GM21619 (cell line): ENCODE measurements around the gene FRMD5.

Source experiments
- ATAC-seq: cut with Tn5 transposase; IDR thresholded peaks from one replicate; pipeline ENCODE4 v1.9.1; 2021; ENCODE audit not compliant: unreplicated experiment

The FRMD5 gene

GRCh38 chr15:44097552-44097951 is 97.5 kb downstream of the FRMD5 start:
- ATAC-seq, result no peak

DNA sequence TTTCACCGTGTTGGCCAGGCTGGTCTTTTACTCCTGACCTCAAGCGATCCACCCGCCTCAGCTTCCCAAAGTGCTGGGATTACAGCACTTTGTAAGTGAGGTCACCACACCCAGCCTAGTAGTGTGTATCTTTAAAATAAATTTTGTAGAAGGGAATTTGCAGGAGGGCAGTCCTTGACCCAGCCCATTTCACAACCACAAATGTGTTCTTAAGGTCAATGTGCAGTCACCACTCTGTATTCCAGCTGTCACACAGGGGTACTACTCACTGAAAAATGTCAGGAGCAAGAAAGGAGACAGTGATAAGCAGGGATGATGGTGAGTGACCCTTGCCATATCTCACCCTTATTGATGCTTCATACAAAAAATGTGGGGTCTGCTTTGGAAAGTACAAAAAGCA is 98.5 kb downstream of the FRMD5 start:
- ATAC-seq, result no peak

- no peak for ATAC-seq
Measured at GRCh38 chr15:44094781-44095180, 100.3 kb downstream of the FRMD5 start.

GRCh38 chr15:44093836-44094235 is 101.2 kb downstream of the FRMD5 start:
- no peak for ATAC-seq

GRCh38 chr15:44092221-44092620 is 102.8 kb downstream of the FRMD5 start:
- no peak for ATAC-seq

- ATAC-seq, result no peak
Measured at GRCh38 chr15:44087578-44088465, 107.2 kb downstream of the FRMD5 start.

DNA sequence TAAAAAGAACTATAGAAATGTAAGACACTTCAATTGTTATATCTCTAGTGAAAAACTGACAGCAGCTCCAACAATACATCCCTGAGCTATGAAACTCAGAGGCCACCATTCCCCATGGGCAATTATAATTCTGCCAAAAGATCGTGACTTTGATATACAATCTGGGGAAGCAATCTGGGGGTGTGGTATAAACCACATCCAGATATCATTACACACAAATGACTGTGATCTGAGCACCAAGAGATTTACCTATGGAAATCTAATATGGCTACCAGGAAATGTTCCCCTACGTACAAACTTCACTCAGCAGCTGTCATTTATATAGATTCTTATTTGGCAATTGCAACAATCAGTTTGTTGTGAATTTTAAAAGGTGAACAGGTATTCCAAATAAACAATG is 110.3 kb downstream of the FRMD5 start:
- ATAC-seq, result no peak

DNA sequence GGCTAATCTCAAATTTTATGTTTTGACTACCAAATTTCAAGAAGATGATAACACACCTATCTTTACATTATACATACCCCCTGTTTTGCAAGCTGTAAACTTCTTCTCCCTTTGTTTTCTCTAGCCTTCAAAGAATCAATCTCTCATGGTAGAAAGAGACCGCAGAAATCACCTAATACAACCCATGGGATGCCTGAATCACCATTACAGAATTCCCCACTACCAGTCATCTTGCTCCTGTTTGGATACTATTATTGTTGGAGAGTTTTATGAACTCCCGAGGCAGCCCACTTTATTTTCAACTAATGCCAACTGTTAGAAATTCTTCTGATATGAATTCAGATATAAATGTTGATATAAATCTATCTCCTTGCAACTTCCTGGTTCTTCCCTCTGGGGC is 110.9 kb downstream of the FRMD5 start:
- no peak for ATAC-seq

- no peak for ATAC-seq
Measured at GRCh38 chr15:44082558-44083157, 112.4 kb downstream of the FRMD5 start.

DNA sequence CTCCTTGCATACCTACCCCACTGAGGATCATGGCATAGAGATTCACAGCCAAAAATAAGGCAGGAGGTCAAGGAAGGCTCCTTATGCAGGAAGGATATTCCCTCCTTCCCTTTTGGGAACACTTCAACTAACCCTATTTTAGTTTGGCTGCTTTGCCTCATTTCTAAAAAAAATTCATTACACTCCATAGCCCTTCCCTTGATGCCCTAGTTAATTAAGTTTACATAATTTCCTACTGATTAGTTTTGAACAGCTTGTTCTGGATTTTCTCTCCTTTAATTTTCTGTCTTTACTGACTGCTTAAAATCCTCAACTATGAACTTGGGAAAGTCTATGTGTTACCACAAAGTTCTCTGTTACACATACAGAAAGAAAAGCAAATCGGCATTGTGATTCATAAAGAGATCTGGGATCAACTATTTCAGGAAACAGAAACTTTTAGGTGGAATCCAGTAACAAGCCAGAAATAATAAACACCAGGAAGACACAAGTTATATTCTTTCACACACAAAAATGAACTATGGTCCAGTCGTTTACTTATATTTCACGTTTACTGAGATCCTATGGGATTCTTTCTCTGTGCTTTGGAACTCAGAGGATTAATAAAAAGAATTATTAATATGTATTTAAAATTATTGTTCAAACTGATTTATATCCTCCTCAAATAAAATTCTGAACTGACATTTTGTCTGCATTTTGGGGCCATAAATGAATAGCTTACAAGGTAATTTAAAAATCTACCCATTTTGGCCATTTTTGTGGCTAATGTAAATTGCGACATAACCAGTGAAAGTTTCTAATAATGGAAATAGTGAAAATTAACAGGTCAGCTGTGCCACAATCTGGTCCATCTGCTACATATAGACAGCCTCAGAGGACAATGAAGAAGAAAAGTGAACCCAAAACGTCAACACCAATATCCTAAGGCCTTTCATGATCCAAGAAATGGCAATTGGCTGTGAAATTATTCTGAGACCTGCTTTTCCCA is 113.8 kb downstream of the FRMD5 start:
- ATAC-seq, result no peak

DNA sequence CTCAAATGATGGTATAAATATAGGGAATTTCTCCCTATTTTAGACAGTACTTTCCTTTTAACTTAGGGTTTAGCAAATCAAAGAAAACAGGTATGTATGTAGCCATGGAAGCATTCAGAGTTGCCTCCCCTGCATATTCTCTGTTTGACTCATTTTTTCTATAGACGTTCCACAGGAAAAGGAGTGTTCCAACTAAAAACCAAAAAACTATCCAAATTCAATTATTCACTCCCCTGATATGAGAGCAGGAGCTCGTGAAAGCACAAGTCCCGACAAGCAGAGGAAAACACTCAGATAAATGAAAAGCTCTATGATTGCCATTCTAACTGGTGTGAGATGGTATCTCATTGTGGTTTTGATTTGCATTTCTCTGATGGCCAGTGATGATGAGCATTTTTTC is 119.5 kb downstream of the FRMD5 start:
- no peak for ATAC-seq

GRCh38 chr15:44069489-44069888 is 125.6 kb downstream of the FRMD5 start:
- ATAC-seq, result no peak

GRCh38 chr15:44068347-44068746 is 126.7 kb downstream of the FRMD5 start:
- no peak for ATAC-seq

- no peak for ATAC-seq
Measured at GRCh38 chr15:44066211-44066827, 128.8 kb downstream of the FRMD5 start.

GRCh38 chr15:44064706-44065105 is 130.4 kb downstream of the FRMD5 start:
- ATAC-seq, result no peak

DNA sequence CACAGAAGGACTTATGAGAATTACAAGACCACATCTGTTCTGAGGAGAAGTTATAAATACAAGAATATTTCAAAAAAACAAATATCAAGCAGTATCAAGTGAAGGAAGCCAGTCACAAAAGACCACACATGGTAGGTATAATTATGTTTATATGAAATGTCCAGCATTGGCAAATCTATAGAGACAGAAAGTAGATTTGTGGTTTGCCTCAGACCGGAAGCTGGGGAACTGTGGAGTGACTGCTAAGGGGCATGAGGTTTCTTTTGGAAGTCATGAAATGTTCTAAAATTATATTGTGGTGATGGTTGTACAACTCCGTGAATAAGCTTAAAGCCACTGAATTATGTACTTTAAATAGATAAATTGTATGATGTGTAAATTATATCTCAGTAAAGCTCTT is 136.9 kb downstream of the FRMD5 start:
- ATAC-seq, result no peak

DNA sequence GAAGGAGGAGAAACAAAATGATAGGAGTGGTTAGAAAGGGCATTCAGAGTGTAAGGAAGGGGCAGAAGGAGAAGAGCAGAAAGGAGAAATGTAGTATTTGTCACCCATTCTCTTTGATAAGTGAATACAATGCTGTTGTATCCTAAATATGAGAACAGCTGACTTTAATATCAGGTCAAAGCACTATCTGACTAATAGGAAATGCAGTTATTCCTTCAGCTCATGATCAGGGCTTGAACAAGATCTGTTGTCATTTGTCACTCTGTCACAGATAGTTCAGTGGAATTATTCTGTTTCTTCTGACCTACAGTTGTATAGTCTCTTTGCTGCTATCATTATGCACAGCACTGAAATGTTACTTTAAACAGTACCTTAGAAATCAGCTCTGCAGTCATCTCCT is 149.4 kb downstream of the FRMD5 start:
- no peak for ATAC-seq

DNA sequence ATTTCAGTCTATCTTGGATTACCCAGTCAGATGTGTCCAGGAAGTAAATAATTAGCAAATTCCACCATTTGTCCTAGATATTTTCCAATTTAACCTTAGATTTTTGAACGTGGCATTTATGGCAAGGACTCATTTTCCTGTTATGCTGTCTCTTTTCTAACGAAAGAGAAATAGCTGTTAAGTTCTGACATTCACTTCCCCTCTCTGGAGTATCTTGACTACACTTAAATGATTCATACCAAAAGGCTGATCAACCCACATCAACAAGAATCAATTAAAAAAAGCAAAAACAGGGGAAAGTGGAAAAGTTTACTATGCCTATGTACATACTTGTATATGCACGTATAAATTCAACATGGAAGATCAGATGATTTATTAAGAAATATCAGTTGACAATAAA is 149.9 kb downstream of the FRMD5 start:
- ATAC-seq, result no peak

- ATAC-seq, result no peak
Measured at GRCh38 chr15:44038755-44039191, 156.3 kb downstream of the FRMD5 start.

DNA sequence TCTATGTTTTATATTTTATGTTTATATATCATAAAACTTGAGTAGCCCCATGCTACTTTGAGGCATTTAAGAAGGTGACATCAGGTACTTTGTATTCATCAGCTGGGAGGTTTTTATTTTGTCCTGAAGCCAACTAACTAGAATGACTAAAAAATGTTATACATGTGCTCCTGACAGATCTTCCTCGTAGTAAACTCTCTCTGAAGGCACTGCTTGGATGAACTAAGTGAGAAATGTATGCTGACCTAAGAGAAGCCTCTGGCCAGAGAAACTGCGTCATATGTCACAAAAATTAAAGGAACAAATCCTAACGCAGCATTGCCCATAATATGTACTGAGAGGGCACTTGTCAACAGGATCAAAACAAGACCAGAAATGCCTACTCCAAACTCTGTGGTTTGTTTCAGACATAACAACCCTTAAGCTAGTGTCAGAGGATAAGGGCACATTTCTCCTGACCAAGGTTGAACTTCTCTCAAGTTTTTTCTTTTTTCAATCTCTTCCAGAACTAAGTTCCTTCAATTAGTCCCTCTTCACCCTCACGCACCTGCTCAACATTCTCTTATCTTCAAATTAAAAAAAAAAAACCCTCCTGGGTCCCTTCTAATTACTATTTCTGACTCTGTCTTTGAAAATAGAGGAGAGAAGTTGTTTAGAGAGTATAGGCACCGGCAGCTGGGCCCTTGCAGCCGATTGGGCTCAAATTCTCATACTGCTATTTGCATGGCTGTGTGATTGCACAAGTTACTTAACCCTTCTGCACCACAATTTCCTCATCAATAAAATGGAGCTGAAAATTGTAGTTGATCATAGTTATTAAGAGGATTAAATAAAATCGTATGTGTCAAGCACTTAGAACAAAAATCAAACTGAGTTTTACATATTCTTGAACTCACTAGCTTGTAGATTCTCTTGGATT is 159.0 kb downstream of the FRMD5 start:
- no peak for ATAC-seq
